GM13977 (cell line): ENCODE data around the gene ELF4.

Experiments used
- DNase-seq: peaks from one replicate; pipeline ENCODE4 v3.0.0; 2012; ENCODE audit warnings: low spot score
- CTCF ChIP-seq: IDR thresholded peaks from 2 replicates; pipeline ENCODE4 v1.5.1; 2012; ENCODE audit warnings: mild to moderate bottlenecking, control low read depth; ENCODE audit not compliant: insufficient read depth; ENCODE audit errors: extremely low read depth, missing control alignments
- in situ Hi-C: fragments of 300-500 bp; cut with MboI; formaldehyde crosslinking; loops from one replicate; pipeline ENCODE4 v1.12.0; 2022; ENCODE audit warnings: low sequenced_read_pairs, low pct_unique_long_range_greater_than_20kb, mixed read lengths, inconsistent platforms; ENCODE audit not compliant: unreplicated experiment

Gene ELF4

DNA sequence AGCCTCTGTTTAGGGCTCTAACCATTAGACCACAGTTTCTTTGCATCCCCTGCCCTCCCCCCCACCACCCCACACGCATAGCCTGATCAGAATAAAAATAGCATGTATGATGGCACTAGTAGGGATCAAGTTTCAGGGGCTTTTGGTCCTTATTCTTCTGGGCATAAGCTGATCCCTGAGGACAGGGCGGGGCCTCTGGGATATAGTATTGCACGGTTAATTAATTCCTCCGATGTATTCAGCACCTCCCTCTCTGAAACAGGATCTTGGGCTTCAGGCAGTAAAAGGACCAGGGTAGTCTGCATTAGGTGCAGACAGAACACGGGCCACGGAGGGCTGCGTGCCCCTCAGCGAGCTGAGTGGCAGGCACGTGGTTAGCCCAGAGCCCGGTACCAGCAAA lies 57.1 kb downstream of the ELF4 start:
- DNase-seq = no peak
- in situ Hi-C loops = loop anchor here (25.0 kb wide), 1 partner anchor 441 kb away; no protein-coding TSS in a partner anchor
- TF ChIP-seq CTCF = no peak

DNA sequence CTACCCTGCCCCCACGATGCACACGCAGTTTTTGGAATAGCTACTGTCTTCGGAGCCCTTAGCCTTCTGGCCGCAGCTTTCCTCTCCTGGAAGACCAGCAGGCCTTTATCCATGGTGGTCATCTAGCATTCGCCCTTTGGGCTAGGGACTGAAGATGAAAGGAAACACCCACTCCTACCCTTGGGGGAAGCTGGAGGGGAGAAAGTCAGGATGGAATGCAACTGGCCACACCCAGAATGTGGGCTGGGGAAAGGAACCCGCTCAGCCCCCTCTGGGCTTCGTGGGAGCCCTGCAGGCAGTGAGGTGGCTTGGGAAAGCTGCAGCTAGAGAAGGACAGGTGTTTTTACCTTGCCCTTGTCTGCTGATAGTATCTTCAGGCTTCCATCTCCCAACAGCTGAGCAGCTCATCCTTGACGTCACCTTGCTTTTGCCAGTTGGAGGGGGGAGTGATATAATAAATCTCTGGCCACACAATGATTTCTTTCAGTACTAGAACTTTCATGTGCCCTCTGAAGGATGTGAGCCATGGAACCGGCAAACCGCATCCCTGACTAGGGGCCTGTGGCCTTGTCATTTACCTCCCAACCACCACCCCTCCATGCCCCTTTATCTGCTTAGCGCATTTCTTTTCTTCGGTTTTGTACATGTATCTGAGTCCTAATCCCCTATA lies 59.0 kb downstream of the ELF4 start:
- no peak for TF ChIP-seq CTCF
- DNase-seq = no peak
- in situ Hi-C loops = loop anchor here (25.0 kb wide), 1 partner anchor 439 kb away; no protein-coding TSS in a partner anchor

DNA sequence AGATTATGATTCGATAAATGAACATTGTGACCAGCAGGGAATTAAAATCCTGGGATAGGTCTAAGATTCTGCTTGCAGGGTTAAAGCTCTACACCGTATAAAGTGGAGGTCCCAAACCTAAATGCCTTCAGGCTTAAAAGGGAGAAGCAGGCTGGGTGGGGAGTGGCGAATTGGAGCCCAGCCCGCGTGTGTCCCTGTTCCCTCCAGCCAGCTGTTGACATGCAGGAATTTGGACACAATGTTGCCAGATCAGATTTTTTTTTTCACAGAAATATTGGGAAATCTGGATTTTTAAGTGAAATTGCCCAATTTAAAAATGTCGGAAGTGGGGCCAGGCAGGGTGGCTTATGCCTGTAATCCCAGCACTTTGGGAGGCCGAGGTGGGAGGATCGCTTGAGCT lies 60.5 kb downstream of the ELF4 start:
- in situ Hi-C loops = loop anchor here (25.0 kb wide), 1 partner anchor 438 kb away; no protein-coding TSS in a partner anchor
- DNase-seq = no peak
- no peak for TF ChIP-seq CTCF

DNA sequence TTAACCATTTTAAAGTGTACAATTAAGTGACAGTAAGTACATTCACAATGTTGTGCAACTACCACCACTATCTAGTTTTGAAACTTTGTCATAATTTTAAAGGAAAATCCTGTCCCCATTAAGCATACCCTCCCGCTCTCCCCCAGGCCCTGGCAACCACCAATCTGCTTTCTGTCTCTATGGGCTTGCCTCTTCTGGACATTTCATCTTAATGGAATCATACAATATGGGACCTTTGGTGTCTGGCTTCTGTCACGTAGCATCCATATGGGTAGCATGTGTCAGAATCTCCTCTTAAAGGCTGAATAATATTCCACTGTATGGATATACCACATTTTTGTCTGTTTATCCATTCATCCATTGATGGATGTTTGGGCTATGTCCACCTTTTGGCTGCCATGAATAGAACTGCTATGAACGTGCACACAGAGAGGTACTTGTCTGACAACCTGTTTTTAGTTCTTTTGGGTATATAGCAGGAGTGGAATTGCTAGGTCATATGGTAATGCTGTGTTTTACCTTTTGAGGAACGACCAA lies 61.5 kb downstream of the ELF4 start:
- no peak for DNase-seq
- in situ Hi-C loops = no loop called here
- TF ChIP-seq CTCF = no peak

DNA sequence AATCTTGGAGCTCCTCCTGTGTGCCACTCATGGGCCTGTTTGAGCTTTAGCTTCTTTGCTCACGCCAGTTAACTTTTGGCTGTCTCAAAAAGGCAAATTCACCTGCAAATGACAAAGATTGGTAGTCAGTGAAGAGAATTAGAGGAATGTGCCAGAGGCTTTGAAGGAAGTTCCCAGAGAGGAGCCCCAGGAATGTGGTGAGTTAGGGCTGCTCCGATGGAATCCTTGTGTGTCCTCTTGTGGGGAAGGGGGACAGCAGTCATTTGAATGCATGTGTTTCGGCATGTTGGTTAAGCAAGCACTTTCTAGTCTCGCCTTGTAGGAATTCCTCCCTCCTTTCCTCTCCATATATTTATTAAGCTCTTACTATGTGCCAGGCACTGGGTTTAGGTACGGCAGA lies 62.9 kb downstream of the ELF4 start:
- no peak for DNase-seq
- TF ChIP-seq CTCF = no peak

DNA sequence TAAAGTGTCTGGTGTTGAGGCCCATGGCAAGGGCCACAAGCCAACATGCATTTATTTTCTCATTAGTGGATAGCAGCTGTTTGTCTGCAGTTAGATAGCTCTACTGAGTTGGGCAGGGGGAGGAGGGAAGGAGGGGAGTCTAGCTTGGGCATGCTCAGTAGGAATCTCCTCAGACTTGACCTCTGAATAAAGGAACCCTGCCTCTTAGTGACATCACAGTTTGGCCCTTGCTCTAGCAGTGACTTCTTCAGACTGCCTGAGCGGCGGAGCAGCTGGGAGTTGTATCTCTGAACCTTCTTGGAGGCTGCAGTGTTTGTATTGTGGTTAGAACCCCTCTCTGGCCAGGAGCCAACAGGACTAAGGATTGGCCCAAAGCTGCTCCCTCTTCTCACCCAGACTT lies 70.5 kb downstream of the ELF4 start:
- TF ChIP-seq CTCF = no peak
- DNase-seq = no peak
- in situ Hi-C loops = no loop called here

More for the DNA sequence above, 62.9 kb downstream of the ELF4 start:
- in situ Hi-C loops = no loop called here
